ENCODE results near the gene GLI1.

GLI1 gene

GRCh38 chr12:57474862-57475261, 15.3 kb downstream of the GLI1 start:
- Histone ChIP-seq H3K4me1 (ENCODE audit: control insufficient read depth in 5 of 5, insufficient read depth in 5 of 5, low read length in 5 of 5) (peaks cover 0 to 35% (median 27%) of the 10 kb centered on the region in 5 donors), H3K9ac (ENCODE audit: low read length in 5 of 5) (no peak overlapping the region), H3K27ac (ENCODE audit: low read depth, low read length) (no peak overlapping the region), H3K4me3 (ENCODE audit: low read depth in 1 of 5, low read length in 5 of 5) (peak overlapping the region in 1 of 5 donors; percentile 63), H3K36me3 (ENCODE audit: control insufficient read depth in 5 of 5, insufficient read depth in 5 of 5, low read length in 5 of 5) (peaks cover 0 to 23% (median 0%) of the 10 kb centered on the region in 5 donors), H3K27me3 (ENCODE audit: control insufficient read depth in 5 of 5, insufficient read depth in 4 of 5, low read length in 5 of 5) (peaks cover 7 to 52% (median 34%) of the 10 kb centered on the region in 5 donors), H3K9me3 (ENCODE audit: control insufficient read depth in 5 of 5, low read length in 5 of 5) (no peaks in the 10 kb centered on the region)

- H3K27ac ChIP-seq (ENCODE audit: low read depth, low read length), result no peak overlapping the region
- peaks cover 7 to 49% (median 31%) of the 10 kb centered on the region in 5 donors for H3K27me3 ChIP-seq (ENCODE audit: control insufficient read depth in 5 of 5, insufficient read depth in 4 of 5, low read length in 5 of 5)
- no peaks in the 10 kb centered on the region for H3K9me3 ChIP-seq (ENCODE audit: control insufficient read depth in 5 of 5, low read length in 5 of 5)
- H3K4me3 ChIP-seq (ENCODE audit: low read depth in 1 of 5, low read length in 5 of 5), result peak overlapping the region in 4 of 5 donors; percentile 47 to 63 (median 54)
- H3K36me3 ChIP-seq (ENCODE audit: control insufficient read depth in 5 of 5, insufficient read depth in 5 of 5, low read length in 5 of 5), result peaks cover 0 to 19% (median 0%) of the 10 kb centered on the region in 5 donors
- H3K4me1 ChIP-seq (ENCODE audit: control insufficient read depth in 5 of 5, insufficient read depth in 5 of 5, low read length in 5 of 5), result peaks cover 0 to 35% (median 27%) of the 10 kb centered on the region in 5 donors
- H3K9ac ChIP-seq (ENCODE audit: low read length in 5 of 5), result peak overlapping the region in 3 of 5 donors; percentile 18 to 68 (median 22)
Observed at GRCh38 chr12:57475271-57476161, 15.9 kb downstream of the GLI1 start.

GRCh38 chr12:57476162-57476992, 16.8 kb downstream of the GLI1 start:
- Histone ChIP-seq H3K27me3 (ENCODE audit: control insufficient read depth in 5 of 5, insufficient read depth in 4 of 5, low read length in 5 of 5) (peaks cover 7 to 44% (median 31%) of the 10 kb centered on the region in 5 donors), H3K4me3 (ENCODE audit: low read depth in 1 of 5, low read length in 5 of 5) (peak overlapping the region; percentile 48 to 71 (median 55)), H3K9ac (ENCODE audit: low read length in 5 of 5) (peak overlapping the region in 3 of 5 donors; percentile 48 to 71 (median 68)), H3K27ac (ENCODE audit: low read depth, low read length) (no peak overlapping the region), H3K9me3 (ENCODE audit: control insufficient read depth in 5 of 5, low read length in 5 of 5) (no peaks in the 10 kb centered on the region), H3K4me1 (ENCODE audit: control insufficient read depth in 5 of 5, insufficient read depth in 5 of 5, low read length in 5 of 5) (peaks cover 0 to 35% (median 27%) of the 10 kb centered on the region in 5 donors), H3K36me3 (ENCODE audit: control insufficient read depth in 5 of 5, insufficient read depth in 5 of 5, low read length in 5 of 5) (peaks cover 0 to 19% (median 0%) of the 10 kb centered on the region in 5 donors)

GRCh38 chr12:57476993-57477709, 17.6 kb downstream of the GLI1 start:
- peak overlapping the region in 3 of 5 donors; percentile 48 to 71 (median 68) for H3K9ac ChIP-seq (ENCODE audit: low read length in 5 of 5)
- H3K27ac ChIP-seq (ENCODE audit: low read depth, low read length), result no peak overlapping the region
- H3K36me3 ChIP-seq (ENCODE audit: control insufficient read depth in 5 of 5, insufficient read depth in 5 of 5, low read length in 5 of 5), result peaks cover 0 to 18% (median 0%) of the 10 kb centered on the region in 5 donors
- peaks cover 7 to 41% (median 31%) of the 10 kb centered on the region in 5 donors for H3K27me3 ChIP-seq (ENCODE audit: control insufficient read depth in 5 of 5, insufficient read depth in 4 of 5, low read length in 5 of 5)
- H3K4me1 ChIP-seq (ENCODE audit: control insufficient read depth in 5 of 5, insufficient read depth in 5 of 5, low read length in 5 of 5), result peaks cover 0 to 35% (median 27%) of the 10 kb centered on the region in 5 donors
- H3K9me3 ChIP-seq (ENCODE audit: control insufficient read depth in 5 of 5, low read length in 5 of 5), result no peaks in the 10 kb centered on the region
- peak overlapping the region; percentile 39 to 71 (median 55) for H3K4me3 ChIP-seq (ENCODE audit: low read depth in 1 of 5, low read length in 5 of 5)

- H3K36me3 ChIP-seq (ENCODE audit: control insufficient read depth in 5 of 5, insufficient read depth in 5 of 5, low read length in 5 of 5), result peaks cover 0 to 14% (median 0%) of the 10 kb centered on the region in 5 donors
- peak overlapping the region; percentile 18 for H3K27ac ChIP-seq (ENCODE audit: low read depth, low read length)
- H3K9me3 ChIP-seq (ENCODE audit: control insufficient read depth in 5 of 5, low read length in 5 of 5), result no peaks in the 10 kb centered on the region
- H3K4me3 ChIP-seq (ENCODE audit: low read depth in 1 of 5, low read length in 5 of 5), result peak overlapping the region; percentile 39 to 63 (median 53)
- H3K9ac ChIP-seq (ENCODE audit: low read length in 5 of 5), result peak overlapping the region in 3 of 5 donors; percentile 48 to 71 (median 68)
- peaks cover 7 to 41% (median 31%) of the 10 kb centered on the region in 5 donors for H3K27me3 ChIP-seq (ENCODE audit: control insufficient read depth in 5 of 5, insufficient read depth in 4 of 5, low read length in 5 of 5)
- peaks cover 0 to 35% (median 27%) of the 10 kb centered on the region in 5 donors for H3K4me1 ChIP-seq (ENCODE audit: control insufficient read depth in 5 of 5, insufficient read depth in 5 of 5, low read length in 5 of 5)
Observed at GRCh38 chr12:57477710-57478681, 18.4 kb downstream of the GLI1 start.

- H3K27ac ChIP-seq (ENCODE audit: low read depth, low read length), result no peak overlapping the region
Observed at GRCh38 chr12:57479043-57479375, 19.4 kb downstream of the GLI1 start.

GRCh38 chr12:57479376-57480115, 20.0 kb downstream of the GLI1 start, which contains the start of gene ARHGAP9:
Gene ARHGAP9 (minus strand): TSS chr12:57479866. CDS start chr12:57479406, 460 bp downstream.
- Histone ChIP-seq H3K9me3 (ENCODE audit: control insufficient read depth in 5 of 5, low read length in 5 of 5) (no peaks in the 10 kb centered on the region), H3K36me3 (ENCODE audit: control insufficient read depth in 5 of 5, insufficient read depth in 5 of 5, low read length in 5 of 5) (peaks cover 0 to 5% (median 0%) of the 10 kb centered on the region in 5 donors), H3K4me1 (ENCODE audit: control insufficient read depth in 5 of 5, insufficient read depth in 5 of 5, low read length in 5 of 5) (peaks cover 0 to 35% (median 27%) of the 10 kb centered on the region in 5 donors), H3K4me3 (ENCODE audit: low read depth in 1 of 5, low read length in 5 of 5) (peak within 1 kb of the TSS in 1 of 5 donors; percentile 63), H3K27ac (ENCODE audit: low read depth, low read length) (no peak within 1 kb of the TSS), H3K9ac (ENCODE audit: low read length in 5 of 5) (peak within 1 kb of the TSS in 1 of 5 donors; percentile 37), H3K27me3 (ENCODE audit: control insufficient read depth in 5 of 5, insufficient read depth in 4 of 5, low read length in 5 of 5) (peaks cover 4 to 31% (median 21%) of the 10 kb centered on the region in 5 donors)

More at GRCh38 chr12:57479043-57479375, 19.4 kb downstream of the GLI1 start:
- Histone ChIP-seq H3K9ac (ENCODE audit: low read length in 5 of 5) (peak overlapping the region in 1 of 5 donors; percentile 37), H3K27me3 (ENCODE audit: control insufficient read depth in 5 of 5, insufficient read depth in 4 of 5, low read length in 5 of 5) (peaks cover 7 to 37% (median 26%) of the 10 kb centered on the region in 5 donors), H3K4me1 (ENCODE audit: control insufficient read depth in 5 of 5, insufficient read depth in 5 of 5, low read length in 5 of 5) (peaks cover 0 to 35% (median 27%) of the 10 kb centered on the region in 5 donors), H3K9me3 (ENCODE audit: control insufficient read depth in 5 of 5, low read length in 5 of 5) (no peaks in the 10 kb centered on the region), H3K4me3 (ENCODE audit: low read depth in 1 of 5, low read length in 5 of 5) (no peak overlapping the region), H3K36me3 (ENCODE audit: control insufficient read depth in 5 of 5, insufficient read depth in 5 of 5, low read length in 5 of 5) (peaks cover 0 to 10% (median 0%) of the 10 kb centered on the region in 5 donors)

- H3K27ac ChIP-seq (ENCODE audit: low read depth, low read length), result no peak overlapping the region
Observed at GRCh38 chr12:57481671-57482070, 22.1 kb downstream of the GLI1 start.

More at GRCh38 chr12:57481671-57482070, 22.1 kb downstream of the GLI1 start:
- Histone ChIP-seq H3K9me3 (ENCODE audit: control insufficient read depth in 5 of 5, low read length in 5 of 5) (no peaks in the 10 kb centered on the region), H3K4me3 (ENCODE audit: low read depth in 1 of 5, low read length in 5 of 5) (no peak overlapping the region), H3K4me1 (ENCODE audit: control insufficient read depth in 5 of 5, insufficient read depth in 5 of 5, low read length in 5 of 5) (peaks cover 0 to 18% (median 7%) of the 10 kb centered on the region in 5 donors), H3K36me3 (ENCODE audit: control insufficient read depth in 5 of 5, insufficient read depth in 5 of 5, low read length in 5 of 5) (no peaks in the 10 kb centered on the region), H3K9ac (ENCODE audit: low read length in 5 of 5) (no peak overlapping the region), H3K27me3 (ENCODE audit: control insufficient read depth in 5 of 5, insufficient read depth in 4 of 5, low read length in 5 of 5) (peaks cover 0 to 12% (median 3%) of the 10 kb centered on the region in 5 donors)
